Thymus (tissue), 11 donors: ENCODE data around the gene VILL. TPM values are rescaled to one million over a fixed set of nuclear protein-coding genes. Genes with fewer than 3 reads are reported as not detected.
A peak's percentile ranks its signal among the peaks of the same experiment; 100 is the strongest.

Experiments
- DNase-seq, 9 donors: peaks; one replicate each; pipeline ENCODE4 v3.0.0-alpha.2; 2013; ENCODE audit warnings: low spot score in 9 of 9, low read depth in 6 of 9, missing footprints in 1 of 9
- H3K27ac ChIP-seq, 2 donors: one replicate each; pipeline ENCODE4 v1.5.1; 2013; ENCODE audit warnings: control low read depth in 1 of 2, low read depth in 1 of 2, low read length in 1 of 2, mild to moderate bottlenecking in 1 of 2, moderate library complexity in 1 of 2
- H3K27me3 ChIP-seq, 2 donors: one replicate each; pipeline ENCODE4 v1.5.1; 2013; ENCODE audit warnings: low read length in 1 of 2; ENCODE audit not compliant: control insufficient read depth in 2 of 2, insufficient read depth in 1 of 2
- H3K36me3 ChIP-seq, 2 donors: one replicate each; pipeline ENCODE4 v1.5.1; 2013; ENCODE audit warnings: low read length in 1 of 2, mild to moderate bottlenecking in 1 of 2, moderate library complexity in 1 of 2; ENCODE audit not compliant: control insufficient read depth in 2 of 2, insufficient read depth in 2 of 2
- H3K4me1 ChIP-seq, 2 donors: one replicate each; pipeline ENCODE4 v1.5.1; 2013; ENCODE audit warnings: low read length in 2 of 2; ENCODE audit not compliant: control insufficient read depth in 2 of 2, insufficient read depth in 2 of 2
- H3K4me3 ChIP-seq, 2 donors: one replicate each; pipeline ENCODE4 v1.5.1; 2013; ENCODE audit warnings: low read length in 2 of 2, control low read depth in 1 of 2, mild to moderate bottlenecking in 1 of 2
- H3K9me3 ChIP-seq, 2 donors: one replicate each; pipeline ENCODE4 v1.5.1; 2013; ENCODE audit warnings: low read length in 1 of 2, mild to moderate bottlenecking in 1 of 2; ENCODE audit not compliant: control insufficient read depth in 2 of 2, insufficient read depth in 1 of 2
- WGBS: extraction: QIAGEN DNeasy Blood & Tissue Kit; methylation state at CpG from one replicate; pipeline ENCODE4 v1.1.7; 2013; 5-methylcytosine and 5-hydroxymethylcytosine counted together
- polyA plus RNA-seq: library from polyadenylated mRNA; stranded (reverse); fragments of 200-250 nt; gene quantifications from one replicate; pipeline ENCODE4 v1.2.3, GENCODE V29; 2013
- total RNA-seq: library from RNA; stranded (reverse); fragments of 120-200 nt; gene quantifications from one replicate; pipeline ENCODE4 v1.2.4, GENCODE V29; 2013
- donor health status: healthy.

VILL gene
- total and polyA plus RNA-seq, 2 donors, result 13.0 to 24.5 TPM

GRCh38 chr3:38000965-38001455 lies 10.4 kb downstream of the VILL start:
- peaks cover 59 to 70% of the 10 kb centered on the region in 2 donors for H3K36me3 ChIP-seq
- peaks cover 0 to 3% of the 10 kb centered on the region in 2 donors for H3K9me3 ChIP-seq
- H3K4me1 ChIP-seq, result peaks cover 6 to 24% of the 10 kb centered on the region in 2 donors
- H3K4me3 ChIP-seq, result no peak overlapping the region
- DNase-seq, result no peak
- H3K27me3 ChIP-seq, result no peaks in the 10 kb centered on the region
- 98% methylated on average over 6 of the region's 6 CpGs for WGBS
- H3K27ac ChIP-seq, result no peak overlapping the region

GRCh38 chr3:38001456-38002081 lies 11.0 kb downstream of the VILL start:
- H3K4me3 ChIP-seq, result no peak overlapping the region
- peaks cover 0 to 3% of the 10 kb centered on the region in 2 donors for H3K9me3 ChIP-seq
- H3K27ac ChIP-seq, result no peak overlapping the region
- DNase-seq, result no peak
- no peaks in the 10 kb centered on the region for H3K27me3 ChIP-seq
- H3K4me1 ChIP-seq, result peaks cover 6 to 20% of the 10 kb centered on the region in 2 donors
- H3K36me3 ChIP-seq, result peaks cover 60 to 71% of the 10 kb centered on the region in 2 donors
- whole genome bisulfite sequencing, result 97% methylated on average over 9 of the region's 9 CpGs

GRCh38 chr3:38002291-38002876 lies 11.8 kb downstream of the VILL start:
- H3K9me3 ChIP-seq, result peaks cover 0 to 3% of the 10 kb centered on the region in 2 donors
- H3K27ac ChIP-seq, result no peak overlapping the region
- H3K4me1 ChIP-seq, result peaks cover 4 to 14% of the 10 kb centered on the region in 2 donors
- no peaks in the 10 kb centered on the region for H3K27me3 ChIP-seq
- no peak for DNase-seq
- WGBS, result 98% methylated on average over 6 of the region's 6 CpGs
- no peak overlapping the region for H3K4me3 ChIP-seq
- H3K36me3 ChIP-seq, result peaks cover 67 to 71% of the 10 kb centered on the region in 2 donors

GRCh38 chr3:38002940-38003339 lies 12.4 kb downstream of the VILL start:
- no peak overlapping the region for H3K4me3 ChIP-seq
- DNase-seq, result no peak
- H3K27ac ChIP-seq, result no peak overlapping the region
- no peaks in the 10 kb centered on the region for H3K27me3 ChIP-seq
- 91% methylated on average over 9 of the region's 9 CpGs for WGBS
- peaks cover 0 to 3% of the 10 kb centered on the region in 2 donors for H3K9me3 ChIP-seq
- peaks cover 4 to 13% of the 10 kb centered on the region in 2 donors for H3K4me1 ChIP-seq
- peaks cover 68 to 70% of the 10 kb centered on the region in 2 donors for H3K36me3 ChIP-seq

GRCh38 chr3:38003371-38003816 lies 12.8 kb downstream of the VILL start:
- WGBS, result 86% methylated on average over 7 of the region's 7 CpGs
- peak in 3 of 9 donors; percentile 55 to 57 (median 57) for DNase-seq
- no peak overlapping the region for H3K27ac ChIP-seq

GRCh38 chr3:38003817-38004414 lies 13.3 kb downstream of the VILL start:
- Histone ChIP-seq H3K27me3 (no peaks in the 10 kb centered on the region), H3K4me1 (peaks cover 0 to 4% of the 10 kb centered on the region in 2 donors), H3K36me3 (peaks cover 74 to 77% of the 10 kb centered on the region in 2 donors), H3K9me3 (no peaks in the 10 kb centered on the region), H3K27ac (no peak overlapping the region), H3K4me3 (no peak overlapping the region)
- no peak for DNase-seq
- 92% methylated on average over 11 of the region's 11 CpGs for WGBS

More at GRCh38 chr3:38003371-38003816, 12.8 kb downstream of the VILL start:
- no peaks in the 10 kb centered on the region for H3K27me3 ChIP-seq
- H3K4me1 ChIP-seq, result peaks cover under 1 to 8% of the 10 kb centered on the region in 2 donors
- H3K9me3 ChIP-seq, result peaks cover 0 to under 1% of the 10 kb centered on the region in 2 donors
- peaks cover 72% of the 10 kb centered on the region in 2 donors for H3K36me3 ChIP-seq
- no peak overlapping the region for H3K4me3 ChIP-seq

GRCh38 chr3:38004415-38005075 lies 14.0 kb downstream of the VILL start:
- Histone ChIP-seq H3K9me3 (no peaks in the 10 kb centered on the region), H3K36me3 (peaks cover 75 to 78% of the 10 kb centered on the region in 2 donors), H3K27ac (no peak overlapping the region), H3K27me3 (no peaks in the 10 kb centered on the region), H3K4me3 (no peak overlapping the region), H3K4me1 (no peaks in the 10 kb centered on the region)
- DNase-seq, result peak in 4 of 9 donors; percentile 40 to 70 (median 62)
- 93% methylated on average over 14 of the region's 14 CpGs for WGBS

GRCh38 chr3:38005076-38006020 lies 14.8 kb downstream of the VILL start:
- Histone ChIP-seq H3K4me3 (no peak overlapping the region), H3K4me1 (no peaks in the 10 kb centered on the region), H3K27me3 (no peaks in the 10 kb centered on the region), H3K9me3 (no peaks in the 10 kb centered on the region), H3K36me3 (peaks cover 71 to 74% of the 10 kb centered on the region in 2 donors), H3K27ac (no peak overlapping the region)
- 95% methylated on average over 15 of the region's 15 CpGs for WGBS
- DNase-seq, result no peak
